HepG2 (cell line): Measurements from ENCODE around the gene NUP155. TPM values are rescaled to one million over a fixed set of nuclear protein-coding genes. Genes with fewer than 3 reads are reported as not detected.
"Not testable (repeated sequence)": the region's sequence is repeated elsewhere in the genome, so short reads cannot be mapped to it uniquely, and the experiment has no call there.

Source experiments
- EP300 ChIP-seq, 3 experiments: sonication (generic) in 1 of 3; formaldehyde crosslinking in 1 of 3; IDR thresholded peaks; 2 replicates each; pipeline versions ENCODE4 v1.5.1 to v1.6.1; 2011 to 2020; ENCODE audit warnings: low read depth in 2 of 3, low read length in 2 of 3, borderline replicate concordance in 1 of 3, improper control_type of control experiment in 1 of 3, mild to moderate bottlenecking in 1 of 3, missing genetic modification reagents in 1 of 3, moderate library complexity in 1 of 3
- ETV5 ChIP-seq: IDR thresholded peaks from 2 replicates; pipeline ENCODE4 v1.6.1; 2018; ENCODE audit warnings: missing biosample characterization, missing genetic modification reagents, inconsistent platforms, borderline replicate concordance
- GATAD1 ChIP-seq: IDR thresholded peaks from 2 replicates; pipeline ENCODE4 v1.6.1; 2016; ENCODE audit warnings: missing genetic modification reagents, missing compliant biosample characterization
- HMGXB4 ChIP-seq, 2 experiments: sonication (generic) in 1 of 2; formaldehyde crosslinking in 1 of 2; IDR thresholded peaks; 2 replicates each; pipeline versions ENCODE4 v1.4.0 to v1.6.1; 2018 to 2020; ENCODE audit warnings: missing genetic modification reagents in 2 of 2, borderline replicate concordance in 1 of 2, low read depth in 1 of 2, mild to moderate bottlenecking in 1 of 2, missing biosample characterization in 1 of 2
- HOXA3 ChIP-seq: sonication (generic); formaldehyde crosslinking; IDR thresholded peaks from 2 replicates; pipeline ENCODE4 v1.5.0; 2020; ENCODE audit warnings: missing genetic modification reagents
- KDM5A ChIP-seq: fragments of 200-600 bp; sonication (generic); IDR thresholded peaks from 2 replicates; pipeline ENCODE4 v1.7.0; 2018; ENCODE audit warnings: antibody characterized with exemption, mild to moderate bottlenecking, low read length, borderline replicate concordance
- KMT2B ChIP-seq: IDR thresholded peaks from 2 replicates; pipeline ENCODE4 v1.6.1; 2016; ENCODE audit warnings: missing genetic modification reagents, missing compliant biosample characterization
- MTF2 ChIP-seq: sonication (generic); formaldehyde crosslinking; IDR thresholded peaks from 2 replicates; pipeline ENCODE4 v1.5.0; 2020; ENCODE audit warnings: missing genetic modification reagents, borderline replicate concordance
- NCOA2 ChIP-seq: sonication (generic); formaldehyde crosslinking; IDR thresholded peaks from 2 replicates; pipeline ENCODE4 v1.8.0; 2022; ENCODE audit warnings: inconsistent platforms
- PAXIP1 ChIP-seq: sonication (generic); formaldehyde crosslinking; conservative IDR thresholded peaks from 2 replicates; pipeline ENCODE4 v1.4.0; 2020; ENCODE audit warnings: mild to moderate bottlenecking, missing genetic modification reagents, moderate library complexity
- POLR2A ChIP-seq, 2 experiments: IDR thresholded peaks; 2 replicates each; pipeline ENCODE4 v1.6.1; 2011; ENCODE audit warnings: low read depth in 2 of 2, low read length in 2 of 2, mild to moderate bottlenecking in 1 of 2, moderate library complexity in 1 of 2; ENCODE audit not compliant: insufficient read depth in 1 of 2
- REST ChIP-seq, 2 experiments: IDR thresholded peaks; 2 replicates each; pipeline ENCODE4 v1.6.1; 2011 to 2012; ENCODE audit warnings: low read length in 2 of 2, borderline replicate concordance in 1 of 2, low read depth in 1 of 2, mild to moderate bottlenecking in 1 of 2, moderate library complexity in 1 of 2
- ZBTB26 ChIP-seq: IDR thresholded peaks from 2 replicates; pipeline ENCODE4 v1.6.1; 2016; ENCODE audit warnings: missing compliant biosample characterization, missing genetic modification reagents, borderline replicate concordance
- ZFP91 ChIP-seq: sonication (generic); formaldehyde crosslinking; IDR thresholded peaks from 2 replicates; pipeline ENCODE4 v1.9.0; 2022; ENCODE audit warnings: missing genetic modification reagents, mild to moderate bottlenecking, borderline replicate concordance
- ZNF614 ChIP-seq: IDR thresholded peaks from 2 replicates; pipeline ENCODE4 v1.6.1; 2018; ENCODE audit warnings: missing biosample characterization, missing genetic modification reagents, inconsistent platforms, borderline replicate concordance
- polyA plus RNA-seq, 8 experiments: library from polyadenylated mRNA; depleted of rRNA in 3 of 8; stranded (reverse) in 7 of 8; unstranded in 1 of 8; fragments of >200 nt; fragmentation: Illumina TruSeq in 4 of 8; extraction: Trizol in 4 of 8; gene quantifications; 2 replicates each; pipeline versions ENCODE4 v1.2.1 to v1.2.3, GENCODE V29; 2011 to 2016; ENCODE audit warnings: low read depth in 4 of 8, missing spikeins in 1 of 8, mixed read lengths in 1 of 8; ENCODE audit not compliant: insufficient read depth in 1 of 8
- total RNA-seq, 5 experiments: library from RNA; depleted of rRNA; stranded (reverse); fragments of >200 nt; fragmentation: Illumina TruSeq; extraction: Trizol; gene quantifications; 2 replicates each; pipeline ENCODE4 v1.2.3, GENCODE V29; 2016; ENCODE audit warnings: low read depth in 1 of 5

NUP155 gene
- total and polyA plus RNA-seq, 2 of the 13 experiments (the other 11 are each of a cell fraction or from before 2014, with no cell fraction given) = 13.0 to 57.4 TPM

- TF ChIP-seq MTF2 (CRISPR knock-in tag) (peak; percentile 78; the same call in 1 of the 2 replicates), PAXIP1 (peak; percentile 45; the same call in 1 of the 2 replicates), KMT2B (CRISPR knock-in tag) (peak; percentile 96), GATAD1 (CRISPR knock-in tag) (peak; percentile 98), HMGXB4 (CRISPR knock-in tag; IDR thresholded peaks at IDR 0.05; ENCODE audit: borderline replicate concordance in 1 of 2, low read depth in 1 of 2) (peak; percentile 92 to 94), ZBTB26 (peak; percentile 60; the same call in 1 of the 2 replicates), KDM5A (peak; percentile 93), EP300 (IDR thresholded peaks at IDR 0.05; ENCODE audit: low read depth in 2 of 2, low read length in 2 of 2) (peak in 1 of 2 experiments; percentile 26; a peak in 1 of 4 replicates), POLR2A (IDR thresholded peaks at IDR 0.05; ENCODE audit: insufficient read depth in 1 of 2, low read depth in 2 of 2, low read length in 2 of 2) (peak; percentile 78 to 80), REST (IDR thresholded peaks at IDR 0.05; ENCODE audit: borderline replicate concordance in 1 of 2, low read depth in 1 of 2, low read length in 2 of 2) (peak in 1 of 2 experiments; percentile 29; a peak in 1 of 4 replicates), HOXA3 (CRISPR knock-in tag) (peak; percentile 89), ZNF614 (CRISPR knock-in tag) (peak; percentile 60; the same call in 1 of the 2 replicates), ZFP91 (peak; percentile 66; the same call in 1 of the 2 replicates), NCOA2 (CRISPR knock-in tag) (0 out of 2 replicates have a peak, but pooled peaks have one; percentile 49), ETV5 (CRISPR knock-in tag) (peak; percentile 58)
- TF ChIP-seq EP300 (CRISPR knock-in tag; IDR thresholded peaks at IDR 0.05; ENCODE audit: borderline replicate concordance) = not testable (repeated sequence)
Measured at GRCh38 chr5:37379100-37379628, 8.3 kb upstream of the NUP155 start, which contains the start of gene WDR70 (continued).
